ENCODE measurements around the gene CAMK2G.

CAMK2G gene

DNA sequence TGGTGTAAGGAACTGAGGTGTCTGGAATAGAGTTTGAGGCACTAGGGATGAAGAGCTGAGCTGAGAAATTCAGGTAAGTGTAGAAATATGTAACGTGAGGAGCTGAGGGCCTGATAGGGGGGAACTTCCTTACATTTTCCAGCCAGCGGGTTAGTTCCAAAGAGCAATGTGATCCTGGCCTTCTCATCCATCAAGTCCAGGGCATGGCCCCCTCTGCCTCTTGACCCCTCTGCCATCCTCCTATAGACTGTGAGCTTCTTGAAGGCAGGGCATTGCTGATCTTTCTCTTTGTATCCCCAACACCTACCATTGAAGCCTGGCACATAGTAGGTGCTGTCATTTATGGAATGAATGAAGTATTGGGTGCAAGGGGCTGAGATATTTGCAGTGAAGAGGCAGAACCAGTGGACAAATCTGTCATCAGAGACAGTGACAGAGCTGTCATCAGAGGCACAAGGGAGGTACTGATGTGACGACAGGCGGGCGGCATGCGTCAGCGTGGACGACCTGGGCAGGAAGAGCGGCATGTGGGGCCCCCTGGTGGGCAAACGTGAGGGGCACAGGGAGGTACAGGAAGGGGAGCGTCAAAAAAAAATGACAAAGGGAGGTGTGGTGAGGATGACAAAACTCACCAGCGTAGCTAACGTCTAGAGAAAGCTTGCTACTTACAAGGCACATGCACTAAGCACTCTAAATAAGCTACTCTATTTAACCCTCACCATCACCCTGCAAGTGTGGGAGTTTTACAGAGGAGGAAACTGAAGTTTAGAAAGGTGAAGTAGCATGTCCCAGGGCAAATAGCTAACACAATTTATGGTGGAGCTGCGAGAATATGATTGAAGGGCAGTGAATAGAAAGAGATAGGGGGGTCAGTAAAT is 5.2 kb upstream of the CAMK2G start:
- DNase-seq = peak; percentile 94 to 95

DNA sequence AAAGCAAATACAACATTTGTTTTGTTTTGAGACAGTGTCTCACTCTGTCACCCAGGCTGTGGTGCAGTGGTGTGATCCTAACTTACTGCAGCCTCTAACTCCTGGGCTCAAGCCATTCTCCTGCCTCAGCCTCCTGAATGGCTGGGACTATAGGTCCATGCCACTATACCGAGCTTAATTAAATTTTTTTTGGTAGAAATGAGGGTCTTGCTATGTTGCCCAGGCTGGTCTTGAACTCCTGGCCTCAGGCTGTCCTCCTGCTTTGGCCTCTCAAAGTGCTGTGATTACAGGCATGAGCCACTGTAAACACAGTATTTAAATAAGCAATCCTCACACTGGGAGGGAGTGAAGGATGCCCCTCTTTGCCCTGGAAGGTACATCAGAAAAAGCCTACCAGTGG is 4.0 kb upstream of the CAMK2G start:
- DNase-seq = no peak

DNA sequence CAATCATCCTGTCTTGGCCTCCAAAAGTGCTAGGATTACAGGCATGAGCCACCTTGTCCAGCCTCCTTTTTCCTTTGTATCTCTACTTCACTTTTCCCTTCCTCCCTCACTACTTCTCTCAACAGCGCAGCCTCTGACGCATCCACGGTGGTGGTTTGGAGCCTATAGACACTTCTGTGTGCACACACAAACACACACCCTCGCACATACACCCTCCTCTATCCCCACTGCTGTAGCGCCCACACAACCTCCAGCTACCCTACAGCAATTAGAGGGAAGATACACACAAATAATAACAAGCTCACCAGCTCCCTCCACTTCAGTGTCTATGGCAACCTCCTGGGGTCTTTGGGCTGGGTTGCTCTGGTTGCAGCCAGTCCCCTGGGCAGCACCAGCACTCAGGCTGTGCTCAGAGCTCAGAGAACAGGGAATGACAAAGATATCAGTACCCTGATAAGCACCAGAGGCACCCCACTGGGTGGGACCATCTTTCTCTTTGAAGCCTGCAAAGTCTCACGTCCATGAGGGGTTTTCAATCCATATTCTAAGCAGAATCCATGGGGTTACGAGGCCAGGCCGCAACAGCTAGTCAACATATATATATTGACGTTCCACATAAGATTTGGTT is 3.3 kb upstream of the CAMK2G start:
- DNase-seq = no peak

DNA sequence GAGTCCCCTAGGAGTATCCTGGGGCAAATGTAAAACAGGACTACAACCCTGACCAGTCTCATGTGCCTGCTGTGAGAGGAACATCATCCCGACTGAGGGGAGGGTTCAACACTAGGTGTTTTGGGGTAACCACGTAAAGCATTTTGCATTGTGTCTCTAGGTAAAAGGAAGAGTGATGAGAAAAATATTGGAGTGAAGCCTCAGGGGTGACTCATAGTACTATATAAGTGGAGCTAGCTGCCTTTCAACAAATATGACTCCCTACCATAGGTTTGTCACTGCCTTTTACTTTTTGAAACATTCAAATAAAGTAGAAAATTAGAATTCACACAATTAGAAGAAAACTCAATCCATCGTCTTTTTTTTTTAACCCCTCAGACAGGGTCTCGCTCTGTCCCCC is 2.6 kb upstream of the CAMK2G start:
- DNase-seq = no peak

DNA sequence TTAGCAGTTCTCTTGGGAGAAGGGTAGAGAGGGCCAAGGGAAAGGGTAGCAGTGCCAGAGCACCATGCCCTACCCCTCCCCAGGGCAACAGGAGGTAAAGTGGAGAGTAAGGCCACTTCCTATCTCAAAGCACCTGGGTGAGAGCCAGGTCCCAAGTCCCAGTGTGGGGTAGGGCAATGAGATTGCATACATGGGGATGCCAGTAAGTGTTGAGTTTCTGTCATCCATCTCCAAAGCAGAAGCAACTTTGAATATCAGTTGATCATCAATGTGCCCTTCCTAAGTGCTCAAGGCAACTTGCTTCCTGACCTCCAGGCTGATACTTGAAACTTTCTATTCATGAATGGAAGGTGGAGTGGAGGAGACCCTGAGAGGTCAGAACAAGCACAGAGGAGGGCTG is 2.2 kb upstream of the CAMK2G start:
- DNase-seq = no peak

DNA sequence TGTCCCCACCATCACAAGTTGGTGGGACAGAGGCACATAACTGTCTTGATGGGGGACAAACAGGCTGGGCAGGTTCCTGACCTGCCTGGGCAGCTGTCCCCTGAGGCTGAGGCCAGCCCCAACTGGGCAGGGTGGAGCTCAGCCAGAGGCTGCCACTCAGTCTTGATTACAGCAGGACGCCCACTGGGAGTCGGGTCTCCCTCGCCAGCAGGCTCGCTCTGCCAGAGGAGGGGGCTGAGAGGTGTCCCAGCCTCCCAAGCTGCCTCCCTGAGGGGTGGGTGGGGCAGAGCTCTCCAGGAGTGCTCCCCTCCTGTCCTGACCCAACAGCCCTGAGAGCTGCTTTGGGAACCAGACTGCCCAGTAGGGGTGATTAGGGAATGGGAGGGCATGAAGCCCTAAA is 1.8 kb upstream of the CAMK2G start:
- DNase-seq = no peak

DNA sequence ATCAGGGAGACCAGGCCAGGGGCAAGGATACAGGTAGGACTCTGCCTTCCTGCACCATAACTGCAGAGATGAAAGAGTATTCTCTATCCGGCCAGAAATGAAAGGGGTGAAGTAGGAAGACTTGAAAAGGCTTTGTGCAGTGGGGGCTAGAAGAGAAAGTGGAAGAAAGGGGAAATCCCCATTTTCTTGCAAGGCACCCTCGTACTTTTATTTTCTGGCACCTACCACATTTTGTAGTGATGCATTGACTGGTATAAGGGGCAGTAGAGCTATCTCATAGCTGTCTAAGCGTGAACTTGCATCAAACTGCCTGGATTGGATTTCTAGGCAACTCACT is 752 bp upstream of the CAMK2G start:
- DNase-seq = peak in 1 of 2 donors; percentile 32

DNA sequence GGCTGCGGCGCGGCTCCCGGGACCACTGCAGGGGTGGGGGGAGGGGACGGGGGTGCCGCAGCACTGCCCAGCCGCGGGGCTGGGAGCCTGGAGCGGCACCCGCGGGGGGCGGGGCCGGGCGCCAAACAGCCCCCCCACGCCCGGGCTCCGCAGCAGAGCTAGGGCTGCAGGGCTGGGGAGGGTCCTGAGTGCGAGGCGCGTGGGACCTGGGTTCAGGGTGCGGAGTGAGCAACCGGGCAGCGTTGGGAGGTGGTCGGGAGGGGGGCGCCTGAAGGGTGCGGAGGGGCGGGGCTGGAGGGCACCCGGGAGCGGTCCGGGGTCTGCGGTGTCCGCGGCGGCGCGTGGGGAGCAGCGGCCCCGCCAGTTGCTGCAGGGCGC is 528 bp downstream of the CAMK2G start:
- DNase-seq = peak in 1 of 2 donors; percentile 34

DNA sequence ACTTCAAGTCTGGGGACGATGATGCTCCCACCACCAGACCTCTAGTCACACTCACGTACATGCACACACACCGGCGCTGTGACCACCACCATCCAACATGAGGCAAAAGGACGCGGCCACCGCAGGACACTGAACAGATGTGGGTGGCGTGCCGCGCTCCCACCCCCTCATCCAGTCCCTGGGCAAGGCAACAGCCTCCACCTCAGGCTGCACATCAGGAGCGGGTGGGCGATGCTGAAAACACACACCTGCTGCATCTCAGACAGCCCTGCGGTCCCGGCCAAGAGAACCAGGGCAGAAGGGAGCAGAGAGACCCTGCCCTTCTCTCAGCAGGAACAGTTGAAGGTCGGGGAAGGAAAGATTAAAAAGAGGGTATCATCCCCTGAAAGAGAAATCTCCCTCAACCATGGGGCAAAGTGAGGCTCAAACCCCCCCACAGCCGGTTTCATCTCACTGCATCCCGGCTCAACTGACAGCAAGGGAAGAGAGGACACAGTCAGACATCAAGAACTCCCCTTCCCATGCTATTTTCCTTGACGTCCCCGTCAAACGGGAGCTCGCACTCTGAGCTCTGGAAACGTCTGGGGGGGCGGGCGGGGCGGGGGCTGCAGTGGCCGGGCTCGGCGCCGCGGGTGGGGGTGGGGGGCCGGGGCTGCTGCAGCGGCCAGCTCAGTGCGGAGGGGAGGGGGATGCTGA is 1.1 kb downstream of the CAMK2G start:
- no peak for DNase-seq

DNA sequence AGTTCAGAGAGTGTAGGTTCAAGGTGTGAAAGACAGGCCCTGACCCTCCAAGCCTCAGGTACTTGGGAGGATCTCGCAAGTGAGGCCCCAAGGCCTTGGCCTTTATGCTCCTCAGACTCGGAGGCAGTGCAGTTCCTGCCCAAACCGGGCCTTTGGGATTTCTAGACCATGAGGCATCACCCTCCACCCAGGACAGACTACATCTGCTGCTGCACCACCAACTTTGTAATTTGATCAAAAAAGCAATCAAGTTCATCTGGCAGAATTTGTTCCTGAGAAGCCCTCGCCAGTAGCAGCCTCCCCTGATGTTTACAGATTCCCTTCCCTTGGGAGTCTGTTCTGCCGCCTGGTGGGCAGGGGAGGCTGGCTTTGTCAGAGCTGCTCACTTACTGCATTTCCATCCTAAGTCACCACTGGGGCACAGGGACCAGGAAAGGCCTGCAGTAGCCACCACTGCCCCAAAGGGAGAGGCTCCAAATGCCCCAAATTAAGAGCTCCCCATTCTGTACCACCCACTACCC is 2.1 kb downstream of the CAMK2G start:
- DNase-seq = no peak

DNA sequence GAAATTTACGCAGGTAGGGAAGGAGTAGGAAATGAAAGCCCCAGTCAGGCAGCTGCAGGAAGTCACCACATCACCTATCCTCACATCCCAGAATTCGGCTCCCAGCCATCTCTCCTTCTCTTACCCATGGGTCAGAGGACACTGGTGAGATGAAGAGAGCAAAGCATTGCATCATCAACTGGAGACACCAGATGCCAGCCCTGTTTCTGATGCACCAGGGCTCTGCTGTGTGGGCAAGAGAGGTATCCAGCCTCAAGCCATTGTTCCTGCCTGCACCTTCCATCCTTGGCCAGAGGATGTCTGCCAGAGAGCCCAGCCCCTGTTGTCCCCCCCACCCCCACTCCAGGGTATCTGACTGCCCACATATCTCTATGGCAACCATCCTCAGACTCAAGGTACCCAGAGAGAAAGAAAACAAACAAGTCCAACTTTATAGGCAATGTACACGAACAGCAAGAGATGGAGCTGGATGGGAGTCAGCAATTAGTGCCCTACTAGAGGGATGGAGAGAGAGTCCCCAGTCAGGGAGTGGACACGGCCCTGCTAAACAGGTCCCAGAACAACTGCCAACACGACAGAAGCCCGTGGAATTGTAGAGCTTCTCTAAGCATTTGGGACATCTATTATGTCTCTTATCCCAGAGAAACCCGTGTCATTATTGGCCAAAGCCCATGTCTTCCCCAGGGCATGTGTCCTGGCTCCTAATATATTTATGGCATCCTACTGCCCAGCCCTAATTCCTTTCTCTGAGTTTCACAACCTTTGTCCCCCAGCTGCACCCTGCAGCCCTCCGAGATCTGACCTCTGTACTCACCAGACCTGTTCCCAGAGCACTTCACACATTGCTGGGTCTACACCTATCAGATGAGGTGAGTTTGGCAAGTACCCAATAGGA is 2.8 kb downstream of the CAMK2G start:
- no peak for DNase-seq

DNA sequence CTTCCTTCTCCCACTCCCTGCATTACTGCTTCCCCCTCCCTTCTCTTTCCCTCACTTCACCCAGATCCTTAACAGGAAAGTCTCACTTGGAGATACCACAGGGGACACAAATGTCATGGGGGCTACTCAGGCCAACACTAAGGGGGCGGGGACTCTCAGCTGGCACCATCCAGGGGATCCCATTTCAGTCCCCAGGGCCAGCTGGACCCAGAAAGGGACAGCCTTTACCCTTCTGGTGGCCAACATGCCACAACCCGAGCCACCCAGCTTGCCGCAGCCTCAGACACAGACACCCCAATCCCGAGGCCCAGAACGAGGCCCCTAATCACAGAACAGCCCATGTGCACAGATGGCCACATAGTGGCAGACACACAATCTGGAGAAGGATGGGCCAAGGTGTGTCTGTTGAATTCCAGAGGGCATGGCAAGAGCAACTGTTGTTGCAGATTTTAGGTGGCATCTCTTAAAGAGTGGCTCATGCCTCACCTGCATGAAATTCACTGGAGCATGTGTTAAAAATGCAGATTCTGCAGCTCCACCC is 5.6 kb downstream of the CAMK2G start:
- DNase-seq = no peak

DNA sequence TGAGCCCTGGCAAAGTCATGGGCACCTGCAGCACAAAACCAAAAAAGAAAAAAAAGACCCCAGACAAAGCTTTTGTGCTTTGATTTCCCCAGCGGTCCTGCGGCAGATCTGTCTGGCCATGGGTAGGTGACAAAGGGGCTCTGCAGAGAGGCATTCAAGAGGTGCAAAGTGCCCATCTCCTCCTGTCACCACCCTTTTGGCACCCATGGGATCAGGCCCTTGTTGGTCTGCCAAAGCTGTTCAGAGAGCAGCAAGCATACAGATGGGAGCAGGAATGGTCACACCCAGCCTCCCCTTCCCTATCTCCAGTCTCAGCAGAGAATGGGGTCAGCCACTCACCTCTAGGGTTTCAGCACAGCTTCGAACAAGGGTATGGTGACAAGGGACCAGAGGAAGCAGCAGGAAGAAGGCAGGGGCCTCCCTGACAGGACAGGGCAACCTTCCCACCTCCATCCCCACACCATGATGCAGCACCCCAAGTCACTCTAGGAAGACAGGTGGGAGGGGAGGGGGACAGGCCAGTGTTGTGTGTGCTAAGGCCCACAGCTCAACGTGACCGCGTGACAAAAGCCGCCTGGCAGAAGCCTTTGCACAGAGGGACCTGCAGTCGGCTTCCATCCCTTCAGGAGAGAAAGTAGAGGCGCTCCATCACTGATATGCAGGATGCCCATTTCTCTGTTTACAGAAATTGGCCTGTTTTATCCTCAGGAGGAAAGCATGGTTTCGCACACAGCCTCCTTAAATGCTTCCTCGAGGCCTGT is 6.3 kb downstream of the CAMK2G start:
- DNase-seq = no peak

DNA sequence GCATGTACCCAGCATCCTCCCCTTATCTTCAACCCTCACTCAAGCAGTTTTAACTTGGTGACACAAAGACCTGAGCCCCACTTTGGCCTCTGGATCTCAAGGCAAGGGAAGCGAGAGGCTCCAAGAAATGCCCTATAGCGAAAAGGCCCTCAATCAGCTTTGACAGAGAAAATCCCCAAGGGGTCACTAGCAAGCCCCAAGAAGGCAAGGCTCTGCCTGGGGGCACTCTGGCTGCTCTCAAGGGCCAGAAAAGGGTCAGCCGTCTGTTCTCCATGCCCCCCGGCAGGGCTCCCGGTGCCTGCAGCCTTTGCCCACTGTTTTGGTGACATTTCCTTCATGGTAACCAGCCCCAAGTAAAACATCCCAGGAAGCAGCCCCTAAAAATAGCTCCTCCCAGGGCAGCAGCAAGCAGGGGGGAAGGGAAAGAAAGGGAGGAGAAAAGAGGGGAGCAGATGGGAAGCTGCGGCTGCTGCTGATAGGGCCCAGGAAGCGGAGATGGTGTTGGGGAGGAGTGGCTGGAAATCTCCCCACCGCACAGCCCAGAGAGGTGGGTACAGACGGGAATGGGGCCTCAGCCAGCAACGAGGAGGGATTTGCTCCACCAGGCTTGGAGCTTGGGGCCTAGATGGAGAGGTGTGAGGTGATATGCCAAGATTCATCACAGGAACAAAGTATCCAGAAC is 7.1 kb downstream of the CAMK2G start:
- no peak for DNase-seq

DNA sequence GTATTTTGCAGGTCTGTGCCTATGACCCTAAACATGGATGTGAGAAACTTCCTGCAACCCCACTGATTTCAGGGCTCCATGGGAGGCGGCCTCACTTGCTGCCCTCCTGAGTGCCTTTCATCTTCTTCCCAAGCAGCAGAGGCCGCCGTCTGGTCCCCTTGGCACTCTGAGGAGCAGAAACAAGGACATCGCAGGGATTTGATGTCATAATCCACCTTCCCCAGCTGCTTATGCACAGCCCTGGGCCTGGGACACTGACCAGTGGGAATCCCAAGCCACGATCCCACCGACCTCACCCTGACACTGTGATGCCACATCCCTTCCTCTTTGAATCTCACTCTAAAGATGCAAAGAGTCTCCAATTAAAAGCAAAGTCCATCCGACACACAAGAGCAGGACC is 7.7 kb downstream of the CAMK2G start:
- no peak for DNase-seq

DNA sequence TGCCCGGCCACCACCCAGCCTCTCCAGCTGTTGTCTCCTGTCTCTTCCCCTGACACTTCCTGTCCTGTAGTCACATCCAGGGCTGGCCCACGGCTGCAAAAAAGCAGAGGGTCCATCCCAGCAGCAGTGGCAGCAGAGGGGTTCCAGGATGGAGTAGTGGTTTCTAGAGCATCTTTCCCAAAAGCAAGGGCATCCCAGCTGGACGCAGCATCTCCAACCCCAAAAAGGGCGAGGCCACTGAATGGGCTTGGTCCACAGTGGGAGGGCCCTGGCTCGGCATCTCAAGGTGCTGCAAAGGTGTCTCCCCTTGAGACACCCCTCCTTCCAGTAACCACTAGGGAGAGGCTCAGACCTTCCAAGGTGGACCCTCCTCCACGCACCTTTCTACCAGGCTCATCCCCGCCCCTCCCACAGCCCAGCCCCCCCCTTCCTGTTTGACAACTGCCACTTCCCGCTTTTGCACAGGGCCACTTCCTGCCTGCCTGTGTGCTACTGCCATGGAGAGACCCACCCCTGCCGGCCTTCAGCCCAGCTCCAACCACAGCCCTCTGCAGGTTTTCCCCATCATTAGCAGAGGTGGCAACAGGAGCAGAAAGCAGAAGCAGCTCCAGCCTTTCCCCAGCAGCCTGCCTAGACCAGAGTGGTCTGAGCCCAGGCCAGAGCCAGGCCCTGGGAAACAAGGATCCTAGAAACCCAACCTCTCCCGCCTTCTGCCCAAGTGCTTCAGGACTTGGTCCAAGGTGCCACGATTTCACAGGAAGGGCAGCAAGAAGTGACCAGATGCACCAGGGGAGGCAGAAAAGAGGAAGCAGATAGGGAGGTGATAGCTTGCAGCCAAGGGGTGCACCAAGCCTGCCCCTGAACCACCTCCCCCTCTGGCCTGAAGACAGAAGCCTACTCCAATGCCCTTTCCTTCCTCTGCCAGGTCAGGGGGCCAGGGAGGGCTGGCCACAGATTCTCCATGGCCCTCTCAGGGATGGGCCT is 8.6 kb downstream of the CAMK2G start:
- peak; percentile 51 to 63 for DNase-seq

DNA sequence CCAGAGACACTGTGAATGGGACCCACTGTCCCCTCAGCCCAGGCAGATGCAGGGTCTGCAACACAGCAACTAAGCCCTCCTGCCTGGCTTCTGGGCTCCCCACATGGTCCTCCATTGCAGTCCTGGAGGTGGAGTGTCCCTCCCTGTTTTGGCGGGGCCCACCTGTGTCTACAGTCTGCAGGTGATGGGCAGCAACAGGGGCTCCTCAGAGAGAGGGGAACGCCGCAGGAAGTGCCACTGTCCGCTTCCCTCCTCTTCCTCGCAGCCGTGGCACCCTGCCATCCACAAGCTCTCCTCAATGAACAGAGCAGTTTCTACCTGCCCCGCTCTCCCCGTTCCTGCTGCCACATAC is 9.3 kb downstream of the CAMK2G start:
- no peak for DNase-seq

DNA sequence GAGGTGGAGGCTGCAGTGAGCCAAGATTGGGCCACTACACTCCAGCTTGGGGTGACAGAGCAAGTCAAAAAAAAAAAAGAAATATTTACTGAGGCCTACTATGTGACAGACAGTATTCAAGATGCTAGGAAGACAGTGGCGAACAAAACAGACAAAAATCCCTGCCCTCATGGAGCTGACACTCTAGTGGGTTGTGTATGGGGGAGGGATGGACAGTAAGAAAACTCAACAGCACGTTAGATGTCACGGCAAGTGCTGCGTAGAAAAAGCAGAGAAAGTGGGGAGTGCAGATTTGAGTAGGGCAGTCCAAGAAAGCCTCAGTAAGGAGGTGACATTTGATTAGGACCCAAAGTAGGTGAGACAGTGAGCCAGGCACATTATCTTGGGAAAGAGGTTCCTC is 10.1 kb downstream of the CAMK2G start:
- DNase-seq = no peak

DNA sequence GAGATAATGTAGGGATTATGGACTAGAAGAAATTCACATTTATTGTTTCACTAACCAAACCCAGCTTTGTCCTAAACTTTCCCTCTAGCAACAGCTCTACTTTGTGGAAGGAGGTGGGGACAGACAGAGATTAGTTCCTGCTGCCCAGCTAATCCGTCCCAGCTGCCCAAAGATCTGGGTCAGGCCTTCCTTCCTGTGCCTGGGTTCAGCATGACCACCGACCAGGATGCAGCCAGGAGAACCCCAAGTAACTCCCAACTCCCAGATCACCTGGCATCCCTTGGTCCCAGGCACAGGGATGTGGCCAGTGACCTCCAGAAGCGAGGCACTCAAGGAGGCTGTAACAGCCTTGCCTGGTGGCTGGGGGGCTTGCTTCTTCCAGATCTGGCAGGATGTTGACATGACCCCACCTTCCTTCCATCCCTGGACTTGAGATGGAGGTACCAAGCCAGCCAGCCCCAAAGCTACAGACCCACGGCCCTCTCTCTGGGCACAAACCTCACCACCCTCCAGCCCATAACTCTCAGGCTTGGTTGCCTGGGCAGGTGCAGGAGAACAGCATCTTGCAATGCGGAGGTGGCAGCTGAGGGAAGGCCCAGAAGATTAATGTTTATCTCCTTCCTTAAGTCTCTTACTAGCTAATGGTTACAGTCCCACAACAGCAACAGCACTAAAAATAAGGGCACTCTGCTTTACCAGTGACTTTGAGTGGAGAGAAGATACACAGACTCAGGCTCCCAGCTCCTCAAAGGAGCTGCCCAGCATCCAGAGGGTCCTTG is 11.1 kb downstream of the CAMK2G start:
- no peak for DNase-seq
